GM12873 (cell line): ENCODE measurements around the gene C11orf24.

Experiments
- TF ChIP-seq, protein P1 (sequence below): IDR thresholded peaks from 2 replicates; pipeline ENCODE4 v1.5.1; 2012; ENCODE audit warnings: low read depth, mild to moderate bottlenecking, moderate library complexity, low read length, control low read depth; ENCODE audit not compliant: insufficient read depth; ENCODE audit errors: missing control alignments

Gene C11orf24

DNA sequence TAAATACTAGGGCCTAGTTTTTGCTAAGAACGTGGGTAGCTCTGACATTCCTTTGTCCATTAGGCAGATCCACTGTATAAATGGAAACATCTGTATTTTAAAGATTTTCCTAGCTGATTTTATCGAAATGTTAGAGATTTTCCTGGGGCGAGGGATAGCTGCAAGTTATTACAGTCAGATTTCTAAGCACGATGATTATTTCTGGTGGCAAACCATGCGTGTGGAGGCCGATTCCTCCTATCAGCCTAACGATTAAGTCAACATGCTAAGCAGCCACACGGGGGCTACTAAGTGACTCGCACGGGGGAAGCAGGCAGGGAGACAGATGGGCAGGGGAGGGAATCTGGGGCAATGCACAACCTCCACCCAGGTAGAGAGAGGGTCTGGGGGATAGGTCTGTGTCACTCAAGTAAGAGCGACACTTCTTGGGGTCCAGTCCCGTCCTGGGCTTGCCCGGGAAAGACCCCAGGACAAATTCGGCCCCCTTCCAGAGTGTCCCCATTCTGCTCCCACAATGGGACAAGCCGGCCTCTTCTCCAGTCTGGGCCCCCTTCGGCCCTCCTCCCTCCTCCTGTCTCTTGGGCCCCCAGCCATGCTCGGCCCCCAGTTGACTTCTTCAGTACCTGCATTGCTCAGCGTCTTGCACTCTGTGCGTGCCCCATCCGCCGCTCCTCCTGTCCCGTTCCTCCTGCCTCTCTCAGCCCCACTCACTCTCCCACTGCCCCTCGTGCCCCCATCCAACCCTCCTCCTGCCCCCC lies 571 bp downstream of the C11orf24 start:
- TF ChIP-seq, protein P1, sequence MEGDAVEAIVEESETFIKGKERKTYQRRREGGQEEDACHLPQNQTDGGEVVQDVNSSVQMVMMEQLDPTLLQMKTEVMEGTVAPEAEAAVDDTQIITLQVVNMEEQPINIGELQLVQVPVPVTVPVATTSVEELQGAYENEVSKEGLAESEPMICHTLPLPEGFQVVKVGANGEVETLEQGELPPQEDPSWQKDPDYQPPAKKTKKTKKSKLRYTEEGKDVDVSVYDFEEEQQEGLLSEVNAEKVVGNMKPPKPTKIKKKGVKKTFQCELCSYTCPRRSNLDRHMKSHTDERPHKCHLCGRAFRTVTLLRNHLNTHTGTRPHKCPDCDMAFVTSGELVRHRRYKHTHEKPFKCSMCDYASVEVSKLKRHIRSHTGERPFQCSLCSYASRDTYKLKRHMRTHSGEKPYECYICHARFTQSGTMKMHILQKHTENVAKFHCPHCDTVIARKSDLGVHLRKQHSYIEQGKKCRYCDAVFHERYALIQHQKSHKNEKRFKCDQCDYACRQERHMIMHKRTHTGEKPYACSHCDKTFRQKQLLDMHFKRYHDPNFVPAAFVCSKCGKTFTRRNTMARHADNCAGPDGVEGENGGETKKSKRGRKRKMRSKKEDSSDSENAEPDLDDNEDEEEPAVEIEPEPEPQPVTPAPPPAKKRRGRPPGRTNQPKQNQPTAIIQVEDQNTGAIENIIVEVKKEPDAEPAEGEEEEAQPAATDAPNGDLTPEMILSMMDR: peak; percentile 65

DNA sequence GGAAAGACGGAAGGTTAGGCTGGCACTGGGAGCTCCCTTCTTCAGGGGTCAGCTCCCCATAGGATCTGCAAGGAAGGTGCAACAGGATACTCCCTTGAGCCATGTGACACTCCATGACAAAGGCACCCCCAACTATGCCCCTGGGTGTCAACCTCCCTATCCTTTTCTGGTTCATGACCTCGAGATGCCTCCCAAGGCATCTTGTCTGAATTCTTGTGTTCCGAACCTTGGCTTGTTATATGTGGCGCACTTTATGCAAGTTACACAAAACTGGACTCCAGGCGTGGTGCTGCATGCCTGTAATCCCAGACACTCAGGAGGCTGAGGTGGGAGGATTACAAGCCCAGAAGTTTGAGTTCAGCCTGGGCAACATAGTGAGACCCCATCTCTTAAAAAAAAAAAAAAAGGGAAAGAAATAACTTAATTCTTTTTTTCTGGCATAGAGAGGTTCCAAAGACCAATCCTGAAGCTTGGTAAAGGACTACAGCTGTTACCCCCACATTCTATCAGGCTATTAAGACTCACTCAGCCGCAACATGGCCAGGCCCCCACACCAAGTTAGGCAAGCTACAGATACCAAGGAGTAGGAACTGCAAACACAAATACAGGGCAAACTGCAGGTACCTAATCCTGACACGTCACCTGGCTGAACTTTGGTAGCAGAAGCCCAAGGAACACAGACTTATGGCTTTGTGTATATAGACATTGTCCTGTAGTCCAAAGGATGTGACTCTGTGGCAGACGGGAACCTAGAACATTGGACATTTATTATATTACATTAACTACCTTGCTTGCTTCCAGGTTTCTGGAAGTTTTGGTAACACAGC lies 1.4 kb downstream of the C11orf24 start:
- TF ChIP-seq, protein P1: no peak

DNA sequence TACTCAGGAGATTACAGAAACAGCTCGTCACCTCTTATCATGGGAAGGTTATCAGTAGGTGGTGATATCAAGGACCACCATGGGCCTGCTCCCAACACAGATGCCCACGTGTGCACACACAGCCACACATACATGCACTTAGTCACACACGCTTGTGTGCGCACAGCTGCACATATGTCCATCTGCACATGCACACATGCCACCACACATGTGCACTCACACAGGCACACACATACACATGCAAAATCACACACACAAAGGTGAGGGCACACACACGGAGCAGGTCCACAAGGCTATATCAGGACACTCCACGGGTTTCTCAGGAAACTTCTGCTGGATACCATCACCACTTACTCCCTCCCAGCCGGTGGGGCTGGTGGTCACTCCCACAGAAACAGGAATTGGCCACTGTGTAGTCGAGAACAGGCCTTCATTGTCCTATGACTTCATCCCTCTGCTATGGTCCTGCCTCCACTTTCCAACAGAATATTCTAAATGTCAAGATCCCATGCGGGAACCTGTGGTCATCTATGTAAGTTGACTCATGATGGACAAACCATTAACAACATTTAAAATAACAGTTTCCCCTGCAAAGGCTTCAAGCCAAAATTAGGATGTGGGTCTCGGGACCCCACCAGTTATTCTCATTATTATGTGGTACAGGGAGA lies 2.2 kb downstream of the C11orf24 start:
- TF ChIP-seq, protein P1: no peak

DNA sequence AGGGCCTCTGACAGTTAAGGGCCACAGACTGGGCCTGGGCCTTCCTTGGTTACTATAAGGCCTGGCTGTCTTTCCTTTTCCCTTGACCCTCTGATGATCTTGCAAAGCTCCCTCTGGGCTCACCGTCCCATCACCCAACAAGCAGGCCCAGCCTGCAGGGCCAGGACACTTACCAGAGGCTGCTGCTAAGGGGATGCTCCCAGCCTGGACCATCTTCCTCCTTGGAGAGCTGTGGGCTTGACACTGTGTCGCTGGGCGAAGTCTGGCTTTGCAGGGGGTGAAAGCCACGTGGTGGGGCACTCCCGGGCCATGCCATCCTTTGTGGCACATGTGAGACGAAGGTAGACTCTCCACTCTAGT lies 3.9 kb downstream of the C11orf24 start:
- TF ChIP-seq, protein P1: no peak

DNA sequence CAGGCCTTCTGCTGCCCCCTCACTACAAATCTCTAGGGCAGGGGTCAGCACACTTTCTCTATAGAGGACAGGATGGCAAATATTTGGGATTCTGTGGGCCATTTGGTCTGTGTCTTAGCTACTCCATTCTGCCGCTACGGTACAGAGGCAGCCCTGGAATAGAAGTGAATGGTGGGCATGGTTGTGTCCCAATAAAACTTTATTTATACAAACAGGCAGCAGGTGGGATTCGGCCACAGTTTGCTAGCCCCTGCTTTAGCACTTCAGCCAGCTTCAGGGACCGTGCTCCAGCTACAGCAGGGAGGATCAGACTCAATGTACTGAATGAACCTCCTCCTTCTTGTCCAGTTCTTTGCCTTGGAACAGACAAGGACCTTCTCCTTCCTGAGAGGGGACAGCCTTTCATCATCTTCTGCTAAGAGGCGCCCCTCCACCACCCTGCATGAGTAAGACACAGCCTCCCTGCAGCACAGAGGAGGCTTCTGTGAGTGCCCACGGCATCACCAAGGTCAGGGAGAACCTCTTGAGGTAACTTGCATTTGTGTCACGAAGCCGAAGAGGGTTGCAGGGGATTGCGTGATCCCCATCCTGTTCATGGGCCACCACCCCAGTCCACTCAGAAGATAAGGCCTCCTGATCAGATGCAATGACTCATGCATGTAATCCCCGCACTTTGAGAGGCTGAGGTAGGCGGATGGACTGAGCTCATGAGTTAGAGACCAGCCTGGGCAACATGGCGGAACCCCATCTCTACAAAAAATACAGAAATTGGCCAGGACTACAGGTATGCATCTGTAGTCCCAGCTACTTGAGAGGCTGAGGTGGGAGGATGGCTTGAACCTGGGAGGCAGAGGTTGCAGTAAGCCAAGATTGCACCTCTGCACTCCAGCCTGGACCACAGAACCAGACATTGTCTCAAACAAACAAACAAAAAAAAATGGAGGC lies 4.6 kb downstream of the C11orf24 start:
- TF ChIP-seq, protein P1: no peak

DNA sequence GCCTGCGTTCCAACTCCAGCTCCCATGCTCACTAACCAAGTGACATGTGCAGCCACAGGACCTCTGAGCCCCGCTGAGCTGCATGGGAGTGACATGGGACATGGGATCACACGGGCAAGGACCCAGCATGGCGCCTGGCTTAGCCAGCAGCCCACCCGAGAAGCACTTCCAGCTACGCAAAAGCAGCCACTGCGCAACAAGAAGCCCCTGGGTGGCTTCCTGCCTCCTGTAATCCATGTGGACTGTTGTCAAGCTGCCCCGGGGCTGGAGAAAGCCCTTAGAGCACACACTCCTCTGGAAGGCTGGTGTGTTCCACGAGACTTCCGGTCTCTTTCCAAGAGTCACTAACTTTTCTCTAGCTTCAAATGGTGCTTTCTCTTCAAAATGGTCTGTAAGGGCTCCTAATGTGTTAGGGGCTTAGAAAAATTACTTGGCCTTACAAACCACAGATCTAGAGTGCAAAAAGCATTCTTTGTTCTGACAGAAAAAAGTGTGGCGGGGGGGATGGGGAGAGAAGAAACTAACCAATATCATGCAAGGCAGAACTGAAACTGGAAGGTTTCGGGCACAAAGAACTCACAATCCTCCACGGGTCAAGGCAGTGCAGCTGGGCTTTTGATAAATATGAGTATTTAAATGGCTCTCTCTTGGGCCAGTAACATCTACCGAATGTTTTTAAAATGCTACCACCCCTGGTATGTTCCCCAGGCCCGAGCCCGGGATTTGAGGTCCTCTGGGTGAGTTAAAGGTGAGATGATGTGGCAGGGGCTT lies 5.5 kb downstream of the C11orf24 start:
- TF ChIP-seq, protein P1: no peak
